Stimulated activated CD8-positive, alpha-beta memory T cell treated with anti-CD3 and anti-CD28 coated beads, Interleukin-4, amount 100 ng/mL, for 4 hours (primary cell): ENCODE measurements around the gene MT4.

Experiments
- DNase-seq, 2 donors: peaks; one replicate each; pipeline ENCODE4 v3.0.0-alpha.2; 2020; ENCODE audit warnings: low read depth in 2 of 2, low spot score in 1 of 2

MT4 gene

DNA sequence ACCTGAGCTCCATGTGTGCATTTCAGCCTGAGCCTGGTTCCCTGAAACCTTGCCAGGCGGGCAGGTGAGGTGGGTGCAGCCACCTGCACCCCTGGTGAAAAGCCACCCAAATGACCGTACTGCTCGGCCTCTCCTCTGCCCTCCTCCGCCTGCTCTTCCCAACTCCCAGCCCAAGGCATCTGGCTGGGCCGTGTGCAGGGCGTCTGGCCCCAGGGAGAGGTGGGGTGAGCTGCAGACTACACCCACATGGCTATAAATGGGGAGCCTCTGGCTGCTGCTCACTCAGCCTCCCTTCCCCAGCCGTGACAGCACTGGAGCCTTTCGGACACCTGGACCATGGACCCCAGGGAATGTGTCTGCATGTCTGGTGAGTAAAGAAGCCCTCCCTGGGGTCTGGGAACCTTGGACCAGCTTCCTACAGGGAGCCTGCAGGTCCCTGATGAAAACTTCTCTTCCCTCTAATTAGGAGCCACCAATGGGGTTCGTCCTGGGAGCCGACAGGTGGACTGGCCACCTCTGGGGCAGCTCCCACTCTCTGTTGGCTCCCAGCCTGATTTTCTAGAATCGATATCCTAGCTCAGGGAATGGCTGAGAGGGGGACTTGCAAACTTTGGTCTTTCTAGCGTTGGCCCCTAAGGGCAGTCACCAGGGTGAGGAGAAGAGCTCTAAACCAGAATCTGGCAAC, at the start of gene MT4:
Gene MT4, plus strand, starts transcription at position 281 of the 685 bp plus-strand sequence. Its CDS starts 56 bp downstream, at position 337.
- DNase-seq: no peak

DNA sequence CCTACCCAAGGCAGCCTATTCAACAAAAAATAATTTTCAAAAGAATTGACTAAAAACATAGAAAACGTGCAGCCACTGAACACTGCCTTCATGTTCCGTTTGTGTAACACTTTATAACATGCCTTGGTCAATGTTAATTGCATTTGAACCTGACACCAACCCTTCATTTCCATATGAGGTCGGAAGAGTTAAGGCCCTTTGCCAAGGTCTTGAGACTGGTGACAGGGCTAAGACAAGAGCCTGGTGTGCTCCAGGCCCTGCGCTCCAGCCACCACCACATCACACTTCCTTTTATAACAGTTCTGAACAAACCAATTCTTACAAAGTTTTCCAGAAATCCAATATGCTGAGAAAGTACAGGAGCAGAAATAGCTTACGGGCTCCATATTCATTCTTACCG, 49.2 kb upstream of the MT4 start:
- no peak for DNase-seq

DNA sequence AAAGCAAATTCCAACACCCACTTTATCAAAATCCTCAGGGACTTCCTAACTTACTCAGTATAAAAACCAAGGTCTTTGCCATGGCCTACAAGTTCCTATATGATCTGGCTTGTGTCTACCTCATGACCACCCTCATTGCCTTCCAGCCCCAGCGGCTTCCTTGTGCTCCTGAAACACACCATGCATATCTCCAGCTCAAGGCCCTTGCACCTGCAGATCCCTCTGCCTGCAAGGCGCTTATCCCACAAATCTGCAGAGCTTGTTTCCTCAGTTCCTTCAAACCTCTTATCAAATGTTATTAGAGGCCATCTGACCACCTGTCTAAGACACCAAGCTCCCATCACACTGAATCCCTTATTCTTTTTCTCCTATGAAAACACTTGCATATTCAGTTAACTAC, 47.7 kb upstream of the MT4 start:
- DNase-seq: no peak

DNA sequence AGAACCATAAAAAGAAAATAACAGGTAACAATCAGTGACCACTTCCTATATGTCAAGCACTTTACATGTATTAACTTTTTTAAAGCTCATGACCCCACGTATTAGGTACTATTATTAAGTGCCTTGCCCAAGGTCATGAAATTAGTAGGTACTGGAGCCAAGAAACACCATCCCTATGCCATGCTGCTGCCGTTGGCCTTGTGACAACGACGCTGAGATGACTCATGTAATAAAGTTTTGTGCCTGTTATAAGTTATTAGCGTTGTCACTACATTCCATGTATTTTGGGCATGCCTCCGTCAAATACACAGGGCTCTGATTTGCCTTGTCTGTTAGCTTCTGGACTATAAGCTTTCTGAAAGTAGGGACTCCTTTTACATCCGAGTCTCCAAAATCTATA, 46.4 kb upstream of the MT4 start:
- DNase-seq: no peak

DNA sequence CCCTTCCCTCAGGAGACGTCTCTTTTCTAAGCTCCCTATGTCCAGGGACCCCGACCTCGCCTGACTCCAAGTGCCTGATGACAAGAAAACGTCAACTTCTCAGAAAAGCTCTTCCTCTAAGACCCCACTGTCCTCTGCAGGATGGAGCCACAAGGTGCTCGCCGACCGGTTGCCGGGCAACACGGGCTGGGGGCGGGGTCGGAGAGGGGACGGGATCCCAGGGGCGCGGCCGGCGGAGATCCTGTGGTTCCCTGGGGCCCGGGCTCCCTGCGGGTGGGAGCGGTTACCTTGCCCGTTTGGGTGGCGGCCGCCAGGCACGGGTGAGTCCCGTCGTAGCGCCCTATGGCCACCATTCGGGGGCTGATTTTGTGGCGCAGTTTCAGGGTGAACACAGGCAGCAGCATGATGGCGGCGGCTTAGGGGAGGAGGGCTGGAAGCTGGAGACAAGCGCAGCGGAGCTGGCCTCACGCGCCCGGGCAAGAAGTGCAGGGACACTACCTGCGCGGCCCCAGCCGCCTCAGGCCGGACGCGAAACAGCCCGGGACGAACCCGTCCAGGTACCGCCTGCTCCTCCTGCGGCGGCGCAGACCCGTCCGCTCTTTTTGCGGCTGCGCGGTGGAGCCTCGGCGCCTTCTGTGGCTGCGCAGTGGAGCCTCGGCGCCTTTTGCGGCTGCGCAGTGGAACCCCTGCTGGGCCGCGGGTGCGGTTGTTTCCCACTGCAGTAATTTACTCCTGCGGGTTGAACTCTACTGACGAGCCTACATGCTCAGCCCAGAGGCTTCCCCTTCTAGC, 45.2 kb upstream of the MT4 start, which contains the start of gene BBS2:
Gene BBS2, minus strand, starts transcription at position 566 of the 792 bp plus-strand sequence. Its CDS starts 162 bp downstream, at position 404.
- DNase-seq: peak; percentile 77 to 80

DNA sequence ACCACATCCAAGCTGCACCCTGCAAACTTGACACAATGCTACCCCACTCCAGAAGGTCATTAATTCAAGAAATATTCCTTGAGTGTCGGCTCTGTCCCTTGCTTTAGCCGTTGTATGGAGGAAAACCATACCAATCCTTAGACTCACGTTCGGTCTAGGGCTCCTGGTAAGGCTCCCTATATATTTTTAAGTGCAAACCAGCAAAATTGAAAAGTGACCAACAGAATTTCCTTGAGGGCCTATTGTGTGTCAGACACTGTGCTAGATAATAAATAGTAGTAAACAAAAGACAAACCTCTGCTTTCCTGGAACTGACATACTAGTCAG, 44.7 kb upstream of the MT4 start:
- DNase-seq: no peak

DNA sequence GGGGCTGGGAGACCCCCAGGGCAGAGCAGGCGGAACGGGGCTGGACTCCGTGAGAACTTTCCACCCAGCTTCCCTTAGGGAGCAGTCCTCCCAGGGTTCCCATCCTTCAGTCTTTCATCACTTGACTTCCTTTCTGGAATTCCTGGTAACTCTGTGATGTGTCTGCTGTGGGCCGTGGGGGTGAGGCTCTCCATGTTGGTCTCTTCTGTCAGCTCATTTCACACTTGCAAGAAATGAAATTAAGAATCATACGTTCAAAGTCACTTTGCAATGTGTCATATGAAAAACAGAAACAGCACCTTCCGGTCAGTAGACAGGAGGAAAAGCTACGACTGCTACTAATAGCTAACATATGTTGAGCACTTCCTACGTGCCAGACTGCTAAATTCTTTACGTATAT, 39.6 kb upstream of the MT4 start:
- no peak for DNase-seq

DNA sequence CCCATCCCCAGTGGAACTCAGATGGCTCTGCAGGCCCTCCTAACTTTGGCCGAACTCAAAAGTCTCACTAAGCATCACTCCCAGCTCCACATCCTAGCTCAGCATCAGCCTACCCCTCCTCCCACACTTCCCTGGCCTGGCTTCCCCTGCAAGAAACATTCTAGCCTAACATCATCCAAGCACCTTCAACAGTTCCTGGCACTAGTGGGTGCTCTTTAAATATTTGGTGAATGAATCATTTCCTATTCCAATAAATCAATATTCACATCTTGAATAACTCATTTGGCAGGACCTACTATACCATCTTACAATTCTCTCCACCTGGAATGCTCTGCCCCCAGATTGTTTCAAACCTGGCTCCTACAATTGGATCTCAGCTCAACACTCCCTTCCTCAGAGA, 34.0 kb upstream of the MT4 start:
- no peak for DNase-seq

DNA sequence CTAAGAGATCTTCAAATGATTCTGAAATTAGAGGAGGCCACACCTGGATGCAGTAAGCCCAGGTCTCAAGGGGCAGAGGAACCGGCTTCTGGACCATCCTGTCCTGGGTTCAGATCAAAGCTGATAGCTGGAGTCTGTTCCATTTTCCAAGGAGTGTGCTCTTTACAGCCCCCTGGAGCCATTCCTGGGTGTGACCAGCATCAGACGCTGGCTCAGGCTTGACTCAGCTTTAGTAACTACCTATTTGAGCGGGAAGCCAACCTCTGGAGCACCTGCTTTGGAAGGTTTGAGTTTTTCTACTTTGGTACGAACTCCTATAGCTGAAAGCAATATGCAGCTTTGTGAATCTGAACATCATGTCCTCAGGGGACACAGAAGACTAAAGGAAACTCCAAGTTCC, 32.2 kb upstream of the MT4 start:
- DNase-seq: no peak

DNA sequence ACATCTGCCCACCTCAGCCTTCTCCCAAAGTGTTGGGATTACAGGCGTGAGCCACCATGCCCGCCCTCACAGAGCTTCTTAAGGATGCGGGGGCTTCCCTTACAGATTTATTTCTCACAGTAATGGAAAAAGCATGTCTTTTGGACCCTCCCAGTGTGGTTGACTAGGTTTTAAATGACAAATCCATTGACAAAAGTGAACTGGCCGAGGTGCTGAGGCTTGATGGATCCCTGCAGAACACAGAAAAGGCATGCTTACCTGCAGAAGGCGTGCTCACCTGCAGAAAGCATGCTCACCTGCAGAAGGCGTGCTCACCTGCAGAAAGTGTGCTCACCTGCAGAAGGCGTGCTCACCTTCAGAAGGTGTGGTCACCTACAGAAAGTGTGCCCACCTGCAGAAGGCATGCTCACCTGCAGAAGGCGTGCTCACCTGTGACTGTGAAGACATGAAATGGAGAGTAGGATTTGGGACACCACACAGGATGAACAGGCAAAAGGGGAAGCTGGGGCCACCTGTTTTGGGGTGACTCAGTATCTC, 30.0 kb upstream of the MT4 start:
- DNase-seq: no peak

DNA sequence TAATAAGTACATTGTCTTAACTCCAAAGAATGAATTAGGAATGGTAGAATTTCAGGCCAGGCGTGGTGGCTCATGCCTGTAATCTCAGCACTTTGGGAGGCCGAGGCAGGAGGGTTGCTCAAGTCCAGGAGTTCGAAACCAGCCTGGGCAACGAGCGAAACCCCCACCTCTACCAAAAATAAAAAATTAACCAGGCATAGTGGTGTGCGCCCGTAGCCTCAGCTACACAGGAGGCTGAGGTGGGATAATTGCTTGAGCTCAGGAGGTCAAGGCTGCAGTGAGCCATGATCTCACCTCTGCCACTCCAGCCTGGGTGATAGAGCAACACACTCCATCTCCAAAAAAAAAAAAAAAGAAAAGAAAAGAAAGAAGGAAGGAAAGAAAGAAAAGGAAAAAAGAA, 26.5 kb upstream of the MT4 start:
- DNase-seq: no peak

DNA sequence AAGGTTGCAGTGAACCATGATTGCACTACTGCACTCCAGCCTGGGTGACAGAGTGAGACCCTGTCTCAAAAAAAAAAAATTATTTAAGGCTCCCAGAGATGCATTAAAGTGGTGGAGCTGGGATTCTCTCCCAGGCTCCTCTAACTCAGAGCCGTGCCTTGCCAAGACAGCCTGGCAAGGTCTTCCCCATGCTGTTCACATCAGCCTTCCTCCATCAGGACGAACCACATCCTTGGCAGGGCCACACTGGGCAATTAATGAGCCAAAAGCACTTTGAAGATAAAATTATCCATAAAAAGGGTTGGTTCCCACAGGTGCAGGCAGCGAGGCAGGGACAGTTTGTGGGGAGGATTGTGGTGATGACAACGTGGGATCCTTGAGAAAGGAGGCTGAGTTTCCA, 25.2 kb upstream of the MT4 start:
- no peak for DNase-seq

DNA sequence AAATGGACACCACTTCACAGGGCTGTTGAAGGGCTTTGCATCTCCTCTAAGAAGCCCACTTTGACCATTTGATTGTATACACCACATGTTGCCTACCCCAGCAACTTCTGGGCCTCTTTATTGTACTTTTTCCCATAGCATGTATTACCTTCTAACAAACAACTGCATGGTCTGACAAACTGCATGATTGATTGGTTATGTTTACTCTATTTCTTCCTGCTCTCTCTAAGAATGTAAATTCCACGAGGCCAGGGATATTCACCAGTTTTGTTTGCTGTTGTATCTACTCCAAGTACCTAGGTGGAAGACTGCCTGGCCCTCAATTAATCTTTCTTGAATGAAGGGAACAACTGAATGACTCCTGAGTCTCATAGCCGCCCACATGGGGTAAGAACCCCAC, 22.8 kb upstream of the MT4 start:
- no peak for DNase-seq

DNA sequence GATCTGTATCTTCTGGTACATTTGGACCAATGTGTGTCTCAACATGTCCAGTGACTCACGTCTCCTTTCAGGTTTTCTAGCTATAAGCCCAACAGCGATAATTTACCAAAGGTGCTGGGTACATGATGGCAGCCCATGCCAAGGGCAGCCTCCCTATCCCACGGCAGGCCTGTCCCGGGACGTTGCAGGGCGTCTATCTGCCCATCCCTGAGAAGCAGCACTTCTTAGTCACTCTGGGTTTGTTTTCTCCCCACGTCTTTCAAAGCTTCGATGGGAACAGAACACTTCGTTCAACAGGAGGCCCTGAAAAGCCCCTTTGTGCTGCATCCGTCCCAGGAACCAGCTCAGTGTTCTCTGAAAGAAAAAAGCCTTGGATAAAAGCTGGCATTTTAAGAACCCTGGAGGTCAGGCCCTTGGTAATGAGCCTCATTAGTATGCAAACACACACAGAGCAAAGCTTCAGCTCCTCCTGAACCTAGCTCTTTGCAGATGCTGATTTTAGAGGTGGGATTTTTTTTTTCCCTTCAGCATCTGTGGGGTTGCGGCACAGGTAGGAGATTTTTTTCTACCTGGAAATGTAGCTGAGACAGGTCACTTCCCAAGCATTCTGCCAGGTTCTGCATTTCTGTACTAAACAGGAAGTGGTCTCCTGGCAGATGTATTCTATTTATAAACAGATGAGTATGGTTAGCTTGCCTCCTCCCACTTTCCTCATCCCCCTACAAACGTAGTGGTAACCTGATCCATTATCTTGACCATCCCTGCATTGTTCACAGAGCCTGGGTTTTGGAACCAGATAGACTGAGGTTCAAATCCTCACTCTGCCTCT, 17.5 kb upstream of the MT4 start:
- DNase-seq: no peak

DNA sequence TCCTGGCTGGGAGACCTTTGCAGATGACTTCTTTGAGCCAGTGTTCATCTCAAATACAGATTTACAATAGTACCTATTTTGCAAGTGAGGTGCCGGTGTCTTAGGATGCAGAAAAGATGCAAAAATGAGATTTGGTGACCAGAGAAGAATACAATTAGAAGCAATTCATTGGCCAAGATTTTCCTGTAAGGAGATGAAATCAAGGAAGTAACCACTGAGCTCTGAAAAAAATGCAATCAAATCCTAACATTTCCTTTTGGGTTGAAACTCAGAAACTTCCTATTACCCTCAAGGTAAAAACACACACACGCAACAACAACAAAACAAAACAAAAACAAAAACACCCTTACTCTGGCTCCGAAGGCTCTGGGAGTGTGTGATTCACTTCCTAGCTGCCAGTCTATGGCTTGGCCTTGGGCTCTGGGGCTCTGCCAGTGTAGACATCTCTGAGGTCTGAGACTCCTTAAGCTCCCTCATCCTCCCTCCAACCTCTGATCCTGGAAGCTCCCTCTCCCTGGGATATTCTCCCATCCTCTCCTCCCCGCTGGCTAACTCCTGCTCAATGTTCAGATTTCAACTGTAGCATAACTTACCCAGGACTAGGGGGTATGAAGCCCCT, 16.8 kb upstream of the MT4 start:
- DNase-seq: no peak

DNA sequence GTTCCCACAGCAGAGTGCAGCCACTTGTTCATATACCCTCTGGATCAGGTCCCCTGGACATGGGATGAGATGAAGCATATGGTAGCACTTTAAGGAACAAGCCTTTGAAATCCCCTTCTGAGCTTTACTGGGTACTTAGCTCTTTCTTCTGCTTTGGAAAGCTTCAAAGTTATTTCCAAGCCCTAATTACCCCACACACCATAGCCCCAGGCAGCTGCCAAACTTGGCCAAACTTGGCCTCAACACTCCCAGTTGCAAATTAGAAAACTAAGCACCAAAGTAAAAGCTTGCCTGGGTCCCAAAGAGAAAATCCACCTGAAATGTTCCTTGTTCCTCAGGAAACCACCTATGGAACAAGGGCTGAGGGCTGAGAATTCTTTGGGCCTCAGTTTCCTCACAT, 15.7 kb upstream of the MT4 start:
- no peak for DNase-seq

DNA sequence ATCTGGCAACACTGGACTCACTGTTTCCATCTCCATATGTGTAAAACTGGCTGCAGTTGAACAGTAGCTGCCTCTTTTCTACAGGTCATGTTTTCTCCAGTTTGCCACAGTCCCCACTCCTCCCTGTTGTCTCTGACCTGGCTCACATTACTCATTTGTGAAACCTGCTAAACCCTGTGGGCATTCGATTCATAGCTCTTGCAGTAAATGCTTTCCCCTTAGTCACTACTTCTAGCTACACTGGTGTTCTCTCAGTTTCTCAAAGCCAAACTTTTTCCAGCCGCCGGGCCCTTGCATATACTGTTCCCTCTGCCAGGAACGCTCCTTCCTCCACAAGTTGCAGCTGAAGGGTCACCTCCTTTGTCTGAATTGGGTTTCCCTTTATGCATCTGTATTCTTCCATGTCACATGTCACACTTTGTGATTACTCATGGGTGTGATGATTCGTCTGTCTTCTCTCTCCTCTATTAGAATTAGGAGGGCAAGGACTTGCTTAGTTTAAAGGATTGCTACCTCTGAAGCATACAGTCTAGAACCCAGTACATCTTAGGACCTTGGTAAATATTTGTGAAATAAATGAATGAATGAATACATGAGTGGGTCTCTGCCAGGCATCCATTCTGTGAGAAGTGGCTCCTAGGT, 15.0 kb upstream of the MT4 start:
- DNase-seq: no peak

DNA sequence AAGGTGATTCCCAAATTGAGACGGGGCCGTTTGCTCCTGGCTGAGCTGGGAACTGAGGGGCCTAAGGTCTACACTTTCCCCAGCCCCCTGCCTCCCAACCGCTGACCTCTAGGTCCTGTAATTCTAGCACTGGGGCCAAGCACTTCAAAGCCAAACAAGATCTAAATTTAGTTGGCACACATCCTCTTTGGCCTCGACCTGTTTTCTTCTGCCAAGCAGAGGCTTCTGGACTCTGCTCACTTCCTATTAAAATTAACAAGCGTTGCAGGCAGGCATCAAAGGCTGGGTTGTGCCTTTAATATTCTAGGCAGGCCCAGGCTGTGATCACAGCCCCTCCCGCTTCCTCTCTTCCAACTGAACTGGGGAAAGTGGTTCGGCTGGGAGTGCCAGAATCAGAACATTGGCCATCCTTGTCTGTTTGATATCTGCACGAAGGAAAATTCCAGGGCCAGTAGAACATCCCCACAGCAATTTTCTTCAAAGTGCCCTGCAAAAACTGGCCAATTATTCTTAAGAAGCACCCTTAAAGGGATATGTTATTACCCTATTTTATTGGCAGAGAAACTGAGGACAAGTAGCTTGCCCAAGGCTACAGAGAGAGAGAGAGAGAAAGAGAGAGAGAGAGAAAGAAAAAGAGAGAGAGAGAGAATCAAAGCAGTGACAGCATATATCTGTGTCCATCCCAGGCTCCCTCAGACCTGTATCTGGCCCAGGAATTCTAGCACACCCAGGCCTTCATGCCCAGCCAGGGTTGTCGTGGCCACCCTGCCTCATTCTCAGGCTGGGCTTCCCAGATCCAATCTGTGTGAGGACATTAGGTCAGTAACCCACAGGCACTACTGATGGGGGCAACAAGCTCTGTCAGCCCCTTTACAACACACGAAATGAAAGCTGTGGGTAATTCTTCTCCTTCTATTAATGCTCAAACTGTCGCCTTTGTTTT, 12.8 kb upstream of the MT4 start:
- no peak for DNase-seq

DNA sequence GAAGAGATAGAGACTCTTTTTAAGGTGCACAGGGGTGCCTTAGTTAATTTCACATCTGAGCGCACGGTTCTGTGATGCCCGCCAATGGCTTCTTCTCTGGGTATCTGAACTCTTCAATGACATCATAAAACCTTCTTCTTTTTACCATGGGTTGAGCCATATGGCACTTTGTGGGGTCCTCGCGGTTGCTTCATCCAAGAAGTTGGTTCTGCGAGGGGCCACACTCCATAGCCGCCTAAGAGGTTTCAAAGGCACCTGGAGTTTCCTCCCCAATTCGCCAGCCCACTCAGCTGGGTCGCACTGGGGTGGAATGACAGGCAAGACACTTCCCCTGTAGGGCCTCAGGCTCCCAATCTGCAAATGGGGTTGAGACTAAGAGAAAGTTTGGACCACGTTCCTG, 10.4 kb upstream of the MT4 start:
- no peak for DNase-seq
